NCI-H510A (cell line): ENCODE results near the gene NRL.

ENCODE experiments used
- DNase-seq: peaks from one replicate; lab custom pipeline; 2025; lab: John Stamatoyannopoulos, UW

NRL gene

DNA sequence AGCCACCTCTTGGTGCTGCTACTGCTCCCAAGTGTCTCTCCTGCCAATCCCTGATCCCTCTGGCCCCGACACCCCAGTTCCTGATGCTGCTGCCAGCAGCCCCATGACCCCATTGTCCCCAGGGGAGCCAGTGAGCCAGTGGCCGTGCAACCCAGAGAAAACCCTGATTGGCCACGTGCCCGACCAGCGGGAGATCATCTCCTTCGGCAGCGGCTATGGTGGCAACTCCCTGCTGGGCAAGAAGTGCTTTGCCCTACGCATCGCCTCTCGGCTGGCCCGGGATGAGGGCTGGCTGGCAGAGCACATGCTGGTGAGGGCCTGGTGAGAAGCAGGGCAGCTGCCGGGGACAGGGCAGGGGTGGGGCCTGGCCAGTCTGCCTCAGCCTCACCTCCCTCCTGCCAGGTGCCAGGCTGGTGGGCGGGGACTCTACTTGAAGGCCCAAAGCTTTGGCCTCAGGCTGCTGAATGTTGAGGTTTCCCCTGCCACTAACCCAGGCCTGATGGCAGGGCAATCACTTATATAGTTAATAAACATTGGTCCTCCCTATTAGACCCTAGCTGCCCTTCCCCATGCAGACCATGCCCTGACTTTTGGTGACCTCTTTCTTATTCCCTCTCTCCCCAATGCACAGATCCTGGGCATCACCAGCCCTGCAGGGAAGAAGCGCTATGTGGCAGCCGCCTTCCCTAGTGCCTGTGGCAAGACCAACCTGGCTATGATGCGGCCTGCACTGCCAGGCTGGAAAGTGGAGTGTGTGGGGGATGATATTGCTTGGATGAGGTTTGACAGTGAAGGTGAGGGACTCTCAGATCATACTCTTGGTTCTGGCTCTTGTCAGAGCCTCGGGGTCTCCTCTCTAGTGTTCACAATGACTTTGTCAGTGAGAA is 15.6 kb downstream of the NRL start:
- DNase-seq: peak; percentile 67

DNA sequence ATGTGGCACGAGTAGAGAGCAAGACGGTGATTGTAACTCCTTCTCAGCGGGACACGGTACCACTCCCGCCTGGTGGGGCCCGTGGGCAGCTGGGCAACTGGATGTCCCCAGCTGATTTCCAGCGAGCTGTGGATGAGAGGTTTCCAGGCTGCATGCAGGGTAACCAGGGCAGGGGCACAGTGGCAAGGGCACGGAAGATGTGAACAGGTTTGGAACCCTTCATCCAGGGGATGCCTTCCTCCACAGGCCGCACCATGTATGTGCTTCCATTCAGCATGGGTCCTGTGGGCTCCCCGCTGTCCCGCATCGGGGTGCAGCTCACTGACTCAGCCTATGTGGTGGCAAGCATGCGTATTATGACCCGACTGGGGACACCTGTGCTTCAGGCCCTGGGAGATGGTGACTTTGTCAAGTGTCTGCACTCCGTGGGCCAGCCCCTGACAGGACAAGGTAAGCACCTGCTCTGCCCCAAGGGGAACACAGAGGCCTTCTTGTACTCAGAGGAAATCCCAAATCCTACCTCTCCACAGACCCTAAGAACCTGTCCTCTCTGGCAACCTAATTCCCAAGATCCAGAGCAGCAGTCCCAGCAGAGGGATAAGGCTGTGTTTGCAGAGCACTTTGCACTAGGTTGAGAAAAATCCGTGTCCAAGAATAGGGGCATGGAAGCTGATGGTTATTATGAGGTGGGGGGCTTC is 16.4 kb downstream of the NRL start:
- no peak for DNase-seq

GRCh38 chr14:24096545-24097181 is 18.1 kb downstream of the NRL start:
- no peak for DNase-seq

DNA sequence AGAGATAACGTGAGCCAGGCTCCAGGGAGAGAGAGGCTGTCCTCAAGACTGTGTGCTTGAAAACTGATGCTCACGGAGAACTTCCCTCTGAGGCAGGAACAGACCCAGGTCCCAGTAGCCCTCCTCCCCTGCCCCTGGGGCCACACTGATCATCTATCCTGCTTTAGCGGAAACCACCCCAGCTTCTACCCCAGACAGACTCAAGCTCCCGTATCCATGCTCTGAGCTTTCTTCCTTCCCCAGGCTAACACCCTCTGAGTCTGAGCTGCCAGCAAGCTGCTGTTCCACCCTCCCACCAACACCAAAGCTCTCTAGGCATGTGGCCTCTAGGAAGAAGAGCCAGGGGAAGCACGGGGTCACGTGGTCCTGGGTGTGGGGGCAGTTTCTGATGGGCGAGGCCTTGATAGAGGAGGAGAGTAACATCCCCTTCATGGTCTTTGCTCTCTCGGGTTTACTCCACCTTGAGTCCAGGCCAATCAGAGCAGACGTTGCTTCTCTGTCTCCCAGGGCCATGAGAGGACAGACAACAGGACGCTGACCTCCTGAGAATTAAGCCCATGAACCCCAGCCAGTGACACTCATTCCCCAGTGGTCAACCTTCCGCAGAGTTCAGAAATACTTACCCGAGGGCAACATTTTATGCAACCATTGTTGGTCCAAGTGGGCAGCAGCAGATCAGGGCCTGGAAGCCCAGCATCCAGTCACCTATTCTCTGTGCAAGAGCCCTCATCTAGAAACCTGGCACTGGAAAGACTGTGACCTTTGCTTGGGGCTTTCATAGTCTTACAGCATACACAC is 19.3 kb downstream of the NRL start:
- peak; percentile 60 for DNase-seq

- no peak for DNase-seq
Measured at GRCh38 chr14:24094841-24095270, 19.9 kb downstream of the NRL start.

- peak; percentile 93 for DNase-seq
Measured at GRCh38 chr14:24093901-24094840, 20.6 kb downstream of the NRL start, which contains the start of gene PCK2. Gene PCK2, plus strand, starts transcription at chr14:24094311. Its CDS starts 95 bp downstream, at chr14:24094406.

DNA sequence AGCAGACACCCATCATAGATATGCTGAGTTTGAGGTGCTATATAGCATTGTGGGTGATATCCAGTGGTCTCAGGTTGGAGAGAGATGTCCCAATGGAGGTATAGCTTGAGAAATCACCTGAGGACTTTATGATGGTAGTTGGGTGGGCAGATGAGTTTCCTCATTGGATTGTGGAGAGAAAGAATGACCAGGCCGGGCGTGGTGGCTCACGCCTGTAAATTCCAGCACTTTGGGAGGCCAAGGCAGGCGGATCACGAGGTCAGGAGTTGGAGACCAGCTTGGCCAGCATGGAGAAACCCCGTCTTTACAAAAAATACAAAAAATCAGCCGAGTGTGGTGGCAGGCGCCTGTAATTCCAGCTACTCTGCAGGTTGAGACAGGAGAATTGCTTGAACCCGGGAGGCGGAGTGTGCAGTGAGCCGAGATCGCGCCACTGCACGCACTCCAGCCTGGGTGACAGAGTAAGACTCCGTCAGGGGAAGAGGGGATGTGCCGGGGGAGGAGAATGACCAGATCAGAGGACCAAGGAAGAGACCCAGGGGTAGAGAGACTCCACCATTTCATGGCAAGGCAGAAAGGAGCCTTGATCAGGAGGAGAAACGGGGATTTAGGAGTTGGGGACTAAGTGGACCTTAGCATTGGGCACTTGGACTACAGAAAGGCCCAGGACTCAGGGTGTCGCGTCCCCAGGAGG is 21.4 kb downstream of the NRL start:
- DNase-seq: no peak

- DNase-seq: no peak
Measured at GRCh38 chr14:24092505-24093206, 22.1 kb downstream of the NRL start.

GRCh38 chr14:24092110-24092504 is 22.6 kb downstream of the NRL start:
- DNase-seq: no peak

DNA sequence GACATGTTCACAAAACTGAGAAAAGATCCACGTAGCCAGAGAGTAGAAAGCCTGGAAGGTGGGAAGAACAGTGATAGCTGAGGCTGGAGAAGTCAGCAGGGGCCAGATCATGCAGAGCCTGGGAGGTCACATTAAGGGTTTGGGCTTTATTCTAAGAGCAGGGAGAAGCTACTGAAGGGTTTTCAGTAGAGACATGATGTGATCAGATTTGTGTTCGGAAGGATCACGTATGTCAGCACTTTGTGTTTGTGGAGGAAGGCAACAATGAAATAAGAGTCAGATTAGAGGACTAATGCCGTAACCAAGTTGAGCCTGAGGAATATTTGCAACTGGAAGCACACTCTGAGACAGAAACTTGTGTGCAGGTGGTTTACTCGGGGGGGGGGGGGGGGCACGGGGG is 24.9 kb downstream of the NRL start:
- no peak for DNase-seq

- DNase-seq: no peak
Measured at GRCh38 chr14:24088095-24088494, 26.7 kb downstream of the NRL start.

- DNase-seq: no peak
Measured at GRCh38 chr14:24087004-24087403, 27.7 kb downstream of the NRL start.

DNA sequence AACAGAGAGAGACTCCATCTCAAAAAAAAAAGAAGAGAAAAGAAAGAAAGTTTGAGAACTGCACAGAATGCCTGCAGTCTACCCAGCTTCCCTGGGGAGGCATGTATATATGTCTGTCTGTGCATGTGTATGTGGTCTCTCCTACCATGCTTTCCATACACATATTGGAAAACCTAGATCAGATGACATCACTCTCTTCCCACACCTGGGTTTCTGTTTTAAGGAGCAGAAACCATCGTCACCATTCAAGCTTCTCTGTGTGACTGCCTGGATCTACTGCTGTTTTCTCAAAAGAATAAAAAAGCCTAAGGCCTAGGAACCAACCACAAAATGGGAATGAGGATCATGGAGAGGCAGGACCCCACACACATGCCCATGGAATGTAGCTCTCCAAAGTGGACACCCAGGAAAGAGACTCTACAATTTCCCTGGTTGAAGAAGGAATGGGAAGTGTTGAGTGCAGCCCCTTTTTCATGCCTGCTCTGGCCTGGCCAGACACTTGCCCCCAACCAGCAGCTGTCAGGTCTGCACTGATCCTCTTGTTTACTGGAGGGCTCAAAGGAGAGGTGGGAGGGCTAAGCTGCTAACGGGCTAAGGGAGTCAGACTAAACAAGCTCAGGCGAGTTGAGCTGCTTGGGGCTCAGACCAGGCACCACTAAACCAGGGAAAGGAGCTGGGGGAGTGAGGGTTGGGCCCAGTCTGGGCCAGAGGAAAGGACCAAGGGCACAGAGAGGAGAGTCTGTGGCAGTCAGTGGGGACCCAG is 28.4 kb downstream of the NRL start:
- no peak for DNase-seq

DNA sequence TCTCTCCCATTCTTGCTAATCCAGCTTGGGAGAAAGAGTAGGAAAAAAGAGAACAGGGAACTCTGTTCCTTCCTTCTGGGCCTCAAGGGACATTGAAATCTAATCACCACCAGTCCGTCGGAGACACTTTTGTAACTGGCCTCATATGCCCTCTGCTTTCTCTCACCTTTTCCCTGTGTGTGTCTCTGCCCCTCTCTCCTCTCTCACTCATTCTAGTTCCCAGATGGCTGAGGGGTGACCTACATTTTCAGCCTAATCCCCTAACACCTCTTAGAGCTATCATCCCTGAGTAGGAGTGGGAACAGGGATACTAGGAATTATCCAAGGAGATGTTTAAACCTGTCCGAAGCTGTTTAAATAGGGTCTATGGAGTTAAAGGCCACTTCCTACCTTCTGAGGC is 29.5 kb downstream of the NRL start:
- DNase-seq: no peak

DNA sequence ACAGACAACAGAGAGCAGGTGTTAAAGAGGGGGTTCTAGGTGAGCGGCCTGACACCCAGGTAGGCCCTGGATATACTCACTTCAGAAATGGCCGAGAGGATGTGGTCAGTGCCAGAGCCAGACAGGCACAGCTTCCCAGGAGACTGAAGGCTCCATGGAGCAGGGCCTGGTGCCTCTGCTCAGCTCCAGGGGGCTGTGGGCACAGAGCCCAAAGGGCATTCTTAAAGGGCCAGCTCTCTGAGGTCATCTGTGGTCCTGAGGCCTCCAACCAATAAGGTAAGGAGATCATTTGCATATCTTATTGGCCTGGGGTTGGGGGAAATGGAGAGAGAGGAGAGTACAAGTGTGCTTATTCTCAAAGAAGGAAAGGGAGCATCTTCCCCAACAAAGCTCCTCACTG is 30.3 kb downstream of the NRL start:
- no peak for DNase-seq

DNA sequence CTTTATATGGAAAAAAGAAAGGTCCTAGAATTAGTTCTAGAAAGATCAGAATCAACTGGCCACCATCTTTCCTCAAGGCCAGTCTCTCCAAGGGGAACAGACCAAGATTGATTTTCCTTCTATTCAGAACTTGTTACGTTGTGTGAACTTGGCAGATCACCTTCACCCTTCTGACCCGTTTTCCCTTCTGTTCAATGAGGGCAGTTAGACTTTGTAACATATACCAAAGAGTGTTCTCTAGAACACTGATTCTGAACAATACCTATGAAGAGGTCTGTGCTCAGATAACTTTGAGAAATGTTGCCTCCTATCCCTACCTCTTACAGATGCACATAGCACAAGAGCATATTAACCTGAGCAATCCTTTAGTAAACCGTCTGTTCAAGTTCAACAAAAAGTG is 31.3 kb downstream of the NRL start:
- no peak for DNase-seq

DNA sequence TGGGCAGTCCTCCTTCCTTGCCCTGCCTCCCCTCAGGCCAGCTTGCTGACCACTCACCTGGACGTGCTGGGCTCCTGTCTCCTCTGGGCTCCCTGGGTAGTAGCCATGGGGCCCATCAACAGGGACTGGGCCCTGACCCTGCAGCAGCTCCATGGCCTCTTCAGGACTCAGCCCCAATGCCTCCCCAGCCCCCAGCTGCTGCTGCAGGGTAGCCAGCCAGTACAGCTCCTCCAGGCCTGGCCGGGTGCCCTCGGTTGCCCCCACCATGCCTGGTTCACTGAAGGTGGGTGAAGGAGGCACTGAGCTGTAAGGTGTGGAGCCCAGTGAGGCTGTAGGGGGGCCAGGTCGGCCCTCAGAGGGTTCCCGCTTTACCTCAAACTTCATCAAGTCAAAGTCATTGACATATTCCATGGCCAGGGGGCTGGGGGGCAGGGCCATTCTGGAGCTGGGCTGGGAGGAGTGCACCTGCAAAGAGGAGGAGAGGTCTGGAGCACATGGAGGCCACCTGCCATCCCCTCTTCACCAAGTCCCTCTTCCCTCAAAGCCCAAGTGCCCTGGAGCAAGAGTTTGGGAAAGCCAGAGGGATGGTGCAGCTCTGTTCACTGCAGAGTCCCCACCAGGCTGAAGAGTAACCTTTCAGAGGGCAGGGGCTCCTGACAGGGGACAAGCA is 32.2 kb downstream of the NRL start:
- no peak for DNase-seq

- DNase-seq: no peak
Measured at GRCh38 chr14:24081739-24082211, 33.0 kb downstream of the NRL start.
